Smooth muscle cell (in vitro differentiated cells): ENCODE data around the gene GPR119. TPM values are rescaled to one million over a fixed set of nuclear protein-coding genes. Genes with fewer than 3 reads are reported as not detected.

Experiments
- DNase-seq: peaks from one replicate; lab custom pipeline; 2025; ENCODE audit not compliant: unreplicated experiment; lab: John Stamatoyannopoulos, UW
- H2AFZ ChIP-seq: fragments of 200-600 bp; sonication (generic); 2 replicates; pipeline ENCODE4 v1.6.0; 2016; ENCODE audit warnings: antibody characterized with exemption, low read depth, mild to moderate bottlenecking
- H3F3A ChIP-seq: fragments of 200-600 bp; sonication (generic); 2 replicates; pipeline ENCODE4 v1.6.0; 2017; ENCODE audit warnings: antibody characterized with exemption, low read depth
- H3K27ac ChIP-seq: fragments of 200-600 bp; sonication (generic); 2 replicates; pipeline ENCODE4 v1.5.1; 2016; ENCODE audit warnings: low read depth, mild to moderate bottlenecking
- H3K27me3 ChIP-seq: fragments of 200-600 bp; sonication (generic); 2 replicates; pipeline ENCODE4 v1.6.1; 2016; ENCODE audit warnings: low read depth, mild to moderate bottlenecking
- H3K36me3 ChIP-seq: fragments of 200-600 bp; sonication (generic); 2 replicates; pipeline ENCODE4 v1.5.1; 2016; ENCODE audit warnings: low read depth
- H3K4me1 ChIP-seq: fragments of 200-600 bp; sonication (generic); 2 replicates; pipeline ENCODE4 v1.5.1; 2016; ENCODE audit warnings: low read depth
- H3K4me2 ChIP-seq: fragments of 200-600 bp; sonication (generic); 2 replicates; pipeline ENCODE4 v1.6.0; 2016; ENCODE audit warnings: mild to moderate bottlenecking
- H3K4me3 ChIP-seq: fragments of 200-600 bp; sonication (generic); 2 replicates; pipeline ENCODE4 v1.5.1; 2016; ENCODE audit warnings: mild to moderate bottlenecking
- H3K79me2 ChIP-seq: fragments of 200-600 bp; sonication (generic); 2 replicates; pipeline ENCODE4 v1.6.0; 2016; ENCODE audit warnings: low read depth, mild to moderate bottlenecking
- H3K9ac ChIP-seq: fragments of 200-600 bp; sonication (generic); 2 replicates; pipeline ENCODE4 v1.6.0; 2016; ENCODE audit warnings: low read depth
- H3K9me3 ChIP-seq: fragments of 200-600 bp; sonication (generic); replicated peaks from 2 replicates; pipeline ENCODE4 v1.5.1; 2016; ENCODE audit warnings: low read depth
- H4K20me1 ChIP-seq: fragments of 200-600 bp; sonication (generic); 2 replicates; pipeline ENCODE4 v1.6.0; 2016; ENCODE audit warnings: low read depth
- WGBS: methylation state at CpG from one replicate; pipeline ENCODE4 v1.1.7; 2016; ENCODE audit warnings: low lambda C conversion rate; 5-methylcytosine and 5-hydroxymethylcytosine counted together
- polyA plus RNA-seq: library from polyadenylated mRNA; unstranded; fragments of >200 nt; fragmentation: Nextera tagmentation; extraction: Ambion mirVana; gene quantifications from 2 replicates; pipeline ENCODE4 v1.2.1, GENCODE V29; 2016
- total RNA-seq: library from RNA; depleted of rRNA; stranded (reverse); fragments of >200 nt; gene quantifications from 2 replicates; pipeline ENCODE4 v1.2.3, GENCODE V29; 2014
- TF ChIP-seq, protein P1 (sequence below): fragments of 200-600 bp; sonication (generic); IDR thresholded peaks from 2 replicates; pipeline ENCODE4 v1.5.1; 2017; ENCODE audit warnings: borderline replicate concordance, mild to moderate bottlenecking, antibody characterized with exemption; ENCODE audit not compliant: insufficient read depth, poor library complexity, severe bottlenecking

The GPR119 gene
- total and polyA plus RNA-seq, 2 experiments from 2014 or later, result not detected

DNA sequence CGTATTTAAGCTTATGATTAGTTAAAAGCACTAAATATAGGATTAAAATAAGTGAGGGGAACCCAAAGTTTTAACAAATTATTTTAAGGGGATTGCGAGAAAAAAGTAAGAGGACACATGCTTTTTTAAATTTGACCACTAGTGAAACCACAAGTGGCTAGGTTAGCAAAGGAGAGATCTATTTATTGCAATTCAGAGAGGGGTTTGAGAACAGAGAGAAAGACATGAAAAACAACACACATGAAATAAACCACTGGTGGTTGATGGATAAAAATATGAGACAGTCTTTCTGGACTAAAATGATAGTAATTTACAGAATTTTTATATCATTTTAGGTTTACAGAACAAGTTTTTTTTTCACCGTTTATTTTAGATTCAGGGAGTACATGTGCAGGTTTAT is 33.9 kb downstream of the GPR119 start:
- Histone ChIP-seq H3K4me3 (no peak overlapping the region), H3K9ac (no peak overlapping the region), H3K27ac (no peak overlapping the region), H3K79me2 (no peaks in the 10 kb centered on the region), H3K4me1 (no peaks in the 10 kb centered on the region), H3K4me2 (no peak overlapping the region), H3K9me3 (peaks cover 3% of the 10 kb centered on the region), H3F3A (no peaks in the 10 kb centered on the region), H3K27me3 (no peaks in the 10 kb centered on the region), H3K36me3 (no peaks in the 10 kb centered on the region), H2AFZ (no peak overlapping the region), H4K20me1 (no peaks in the 10 kb centered on the region)
- no peak for DNase-seq
- TF ChIP-seq, protein P1, sequence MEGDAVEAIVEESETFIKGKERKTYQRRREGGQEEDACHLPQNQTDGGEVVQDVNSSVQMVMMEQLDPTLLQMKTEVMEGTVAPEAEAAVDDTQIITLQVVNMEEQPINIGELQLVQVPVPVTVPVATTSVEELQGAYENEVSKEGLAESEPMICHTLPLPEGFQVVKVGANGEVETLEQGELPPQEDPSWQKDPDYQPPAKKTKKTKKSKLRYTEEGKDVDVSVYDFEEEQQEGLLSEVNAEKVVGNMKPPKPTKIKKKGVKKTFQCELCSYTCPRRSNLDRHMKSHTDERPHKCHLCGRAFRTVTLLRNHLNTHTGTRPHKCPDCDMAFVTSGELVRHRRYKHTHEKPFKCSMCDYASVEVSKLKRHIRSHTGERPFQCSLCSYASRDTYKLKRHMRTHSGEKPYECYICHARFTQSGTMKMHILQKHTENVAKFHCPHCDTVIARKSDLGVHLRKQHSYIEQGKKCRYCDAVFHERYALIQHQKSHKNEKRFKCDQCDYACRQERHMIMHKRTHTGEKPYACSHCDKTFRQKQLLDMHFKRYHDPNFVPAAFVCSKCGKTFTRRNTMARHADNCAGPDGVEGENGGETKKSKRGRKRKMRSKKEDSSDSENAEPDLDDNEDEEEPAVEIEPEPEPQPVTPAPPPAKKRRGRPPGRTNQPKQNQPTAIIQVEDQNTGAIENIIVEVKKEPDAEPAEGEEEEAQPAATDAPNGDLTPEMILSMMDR, result no peak
- WGBS, result 75% methylated on average over 3 of the region's 3 CpGs

DNA sequence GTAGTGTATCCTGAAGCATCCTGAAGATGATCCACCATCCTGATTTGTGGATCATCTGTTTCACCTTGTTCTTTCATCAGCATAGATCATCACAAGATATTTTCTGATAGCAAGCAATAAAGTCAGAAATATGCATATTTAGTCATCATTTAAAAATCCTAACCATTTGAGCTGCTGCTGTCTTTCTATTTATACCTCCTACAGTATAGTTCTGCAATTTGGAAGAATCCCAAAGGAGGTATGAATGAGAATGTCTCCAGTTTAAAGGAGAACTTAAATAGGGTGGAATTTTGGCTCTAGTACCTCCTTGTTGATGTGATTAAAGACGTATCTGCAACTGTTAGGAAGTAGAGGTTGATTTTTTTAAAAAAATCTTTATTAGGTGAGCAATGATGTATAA is 38.2 kb downstream of the GPR119 start:
- WGBS, result 49% methylated on average over 1 of the region's 1 CpG
- H4K20me1 ChIP-seq, result no peaks in the 10 kb centered on the region
- H3K27me3 ChIP-seq, result no peaks in the 10 kb centered on the region
- no peak overlapping the region for H3K4me3 ChIP-seq
- peaks cover 6% of the 10 kb centered on the region for H3K9me3 ChIP-seq
- H3F3A ChIP-seq, result no peaks in the 10 kb centered on the region
- no peak overlapping the region for H3K9ac ChIP-seq
- no peak overlapping the region for H3K4me2 ChIP-seq
- H3K4me1 ChIP-seq, result no peaks in the 10 kb centered on the region
- TF ChIP-seq, protein P1, result no peak
- no peaks in the 10 kb centered on the region for H3K79me2 ChIP-seq
- H2AFZ ChIP-seq, result no peak overlapping the region
- no peaks in the 10 kb centered on the region for H3K36me3 ChIP-seq
- no peak overlapping the region for H3K27ac ChIP-seq
- DNase-seq, result no peak

DNA sequence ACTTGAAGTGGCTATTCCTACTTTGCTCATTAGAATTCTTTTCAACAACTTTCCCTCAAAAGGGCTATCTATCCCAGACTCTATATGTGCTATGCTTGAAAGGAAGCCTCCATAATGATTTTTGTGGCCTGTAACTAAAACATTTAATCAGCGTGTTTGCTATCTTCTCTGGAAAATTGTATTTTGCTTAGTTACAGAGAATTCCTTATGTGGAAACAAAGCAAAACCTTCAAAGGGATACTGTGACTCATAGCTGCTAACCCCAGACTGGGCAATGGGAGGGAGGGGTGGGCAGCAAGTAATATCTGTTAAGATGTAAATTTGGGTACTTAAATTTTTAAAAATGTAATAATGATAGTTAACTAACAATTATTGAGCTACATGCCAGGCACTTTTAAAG is 42.1 kb downstream of the GPR119 start:
- no peak for DNase-seq
- TF ChIP-seq, protein P1, result no peak
- peak overlapping the region; percentile 19 for H3K27ac ChIP-seq
- H3K9me3 ChIP-seq, result peaks cover 2% of the 10 kb centered on the region
- no peaks in the 10 kb centered on the region for H4K20me1 ChIP-seq
- H3K4me3 ChIP-seq, result no peak overlapping the region
- WGBS, result 48% methylated on average over 1 of the region's 1 CpG
- no peaks in the 10 kb centered on the region for H3F3A ChIP-seq
- no peak overlapping the region for H3K4me2 ChIP-seq
- peaks cover 4% of the 10 kb centered on the region for H3K79me2 ChIP-seq
- no peaks in the 10 kb centered on the region for H3K4me1 ChIP-seq
- no peaks in the 10 kb centered on the region for H3K27me3 ChIP-seq
- H2AFZ ChIP-seq, result no peak overlapping the region
- H3K9ac ChIP-seq, result no peak overlapping the region
- no peaks in the 10 kb centered on the region for H3K36me3 ChIP-seq

DNA sequence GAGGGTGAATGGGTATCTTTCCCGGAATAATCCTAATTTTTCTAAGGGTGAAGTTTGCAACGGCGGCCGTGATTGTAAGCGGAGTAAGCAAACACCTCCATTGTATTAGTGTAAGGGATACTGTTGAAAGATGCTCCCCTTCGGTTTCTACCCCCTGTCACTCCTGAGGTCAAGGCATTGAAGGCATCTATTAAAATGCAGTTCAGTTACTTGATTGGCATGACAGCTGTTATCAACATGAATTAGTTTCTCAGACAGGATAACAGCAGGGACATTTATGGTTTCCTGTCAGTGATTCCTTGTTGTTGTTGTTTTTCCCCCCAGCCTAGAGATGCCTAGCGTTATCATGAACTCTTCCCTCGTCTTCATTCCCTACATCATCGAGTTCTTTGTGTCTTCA is 45.2 kb downstream of the GPR119 start:
- Histone ChIP-seq H3K9ac (peak overlapping the region; percentile 38), H3K4me1 (no peaks in the 10 kb centered on the region), H3K4me3 (peak overlapping the region; percentile 69), H3K36me3 (no peaks in the 10 kb centered on the region), H3K79me2 (peaks cover 4% of the 10 kb centered on the region), H4K20me1 (no peaks in the 10 kb centered on the region), H2AFZ (peak overlapping the region; percentile 92), H3K27me3 (no peaks in the 10 kb centered on the region), H3K4me2 (peak overlapping the region; percentile 80), H3K9me3 (peaks cover 2% of the 10 kb centered on the region), H3F3A (no peaks in the 10 kb centered on the region), H3K27ac (no peak overlapping the region)
- WGBS, result 43% methylated on average over 9 of the region's 9 CpGs
- TF ChIP-seq, protein P1, result no peak
- no peak for DNase-seq
